ENCODE results near the gene STARD8.

- no peak for TF ChIP-seq POLR2A (IDR thresholded peaks at IDR 0.05; ENCODE audit: low read length)
- TF ChIP-seq GATA1 (IDR thresholded peaks at IDR 0.05; ENCODE audit: low read depth, low read length) = no peak
These were observed 58.5 kb downstream of the STARD8 start for GRCh38 chrX:68705986-68706385.

All from erythroblast (primary cell).